Measurements from ENCODE around the gene FIGN.

Gene FIGN

DNA sequence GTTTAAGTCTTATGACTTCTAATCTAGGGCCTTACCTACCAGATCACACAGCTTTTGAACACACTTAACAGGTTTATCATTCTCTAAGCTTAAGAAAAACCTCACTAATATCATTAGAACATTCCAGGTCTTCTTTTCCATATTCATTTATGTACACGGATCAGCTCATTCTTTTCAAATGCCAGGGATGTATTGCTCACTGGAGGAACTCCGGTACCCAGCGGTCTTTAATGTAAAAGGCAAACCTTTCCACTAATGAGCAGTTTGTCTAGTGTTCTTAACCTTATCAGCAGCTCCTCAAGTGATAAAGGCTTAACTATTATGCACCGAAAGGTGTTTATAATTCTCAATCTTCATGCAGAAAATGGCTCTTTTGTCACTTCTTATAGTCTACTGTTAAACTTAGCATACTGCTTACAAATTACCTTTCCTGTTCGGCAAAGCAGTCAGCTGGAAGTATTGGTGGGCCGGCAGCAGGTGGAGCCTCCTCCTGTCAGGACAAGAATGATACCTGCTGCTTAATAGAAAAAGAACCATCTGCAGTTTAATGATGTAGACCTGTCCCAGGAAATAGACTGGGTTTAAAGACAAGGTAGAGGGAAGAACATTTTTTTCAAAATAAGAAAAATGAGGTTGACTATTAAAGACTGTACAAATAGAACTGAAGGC, 142.7 kb downstream of the FIGN start:
- no peak for TF ChIP-seq POLR2A (IDR thresholded peaks at IDR 0.05; ENCODE audit: extremely low read depth, insufficient read length)
- H3K4me3 ChIP-seq (ENCODE audit: low read depth, low read length) = no peak overlapping the region
- no peak for DNase-seq (ENCODE audit: low read depth)

- DNase-seq (ENCODE audit: low read depth) = no peak
- TF ChIP-seq MAX (IDR thresholded peaks at IDR 0.05; ENCODE audit: low read depth, low read length) = no peak
- H3K4me3 ChIP-seq (ENCODE audit: low read depth, low read length) = no peak overlapping the region
Measured at GRCh38 chr2:163591461-163591860, 144.3 kb downstream of the FIGN start.

- H3K4me3 ChIP-seq (ENCODE audit: low read depth, low read length) = no peak overlapping the region
- TF ChIP-seq POLR2A (IDR thresholded peaks at IDR 0.05; ENCODE audit: extremely low read depth, insufficient read length) (no peak), MYC (IDR thresholded peaks at IDR 0.05; ENCODE audit: low read depth, low read length) (no peak), CTCF (IDR thresholded peaks at IDR 0.05; ENCODE audit: low read depth, low read length) (no peak), MAX (IDR thresholded peaks at IDR 0.05; ENCODE audit: low read depth, low read length) (no peak)
- no peak for DNase-seq (ENCODE audit: low read depth)
Measured at GRCh38 chr2:163580757-163581156, 155.1 kb downstream of the FIGN start.

GRCh38 chr2:163574309-163574708, 161.5 kb downstream of the FIGN start:
- no peak overlapping the region for H3K4me3 ChIP-seq (ENCODE audit: low read depth, low read length)
- DNase-seq (ENCODE audit: low read depth) = no peak
- TF ChIP-seq CTCF (IDR thresholded peaks at IDR 0.05; ENCODE audit: low read depth, low read length) = no peak
- TF ChIP-seq MAX (IDR thresholded peaks at IDR 0.05; ENCODE audit: low read depth, low read length) = no peak
- no peak for TF ChIP-seq MYC (IDR thresholded peaks at IDR 0.05; ENCODE audit: low read depth, low read length)
- TF ChIP-seq POLR2A (IDR thresholded peaks at IDR 0.05; ENCODE audit: extremely low read depth, insufficient read length) = no peak

DNA sequence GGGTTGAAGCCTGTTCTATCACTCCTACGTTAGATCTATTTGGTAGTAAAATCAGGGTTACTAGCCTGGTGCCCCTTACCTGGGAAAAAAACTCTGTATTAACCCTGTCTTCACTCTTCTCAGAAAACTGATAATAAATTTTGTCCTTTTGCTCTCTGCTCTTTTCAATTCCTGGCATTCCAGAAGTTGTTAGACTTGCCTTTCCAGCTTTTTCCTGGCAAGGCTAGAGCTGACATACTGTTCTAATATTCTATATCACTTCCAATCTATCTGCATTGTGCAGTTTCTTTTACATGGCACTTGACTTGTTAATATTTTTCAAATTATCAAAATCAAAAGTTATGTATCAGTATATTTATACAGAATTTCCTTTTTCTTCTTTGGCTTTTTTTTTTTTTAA, 162.2 kb downstream of the FIGN start:
- no peak for DNase-seq (ENCODE audit: low read depth)
- TF ChIP-seq POLR2A (IDR thresholded peaks at IDR 0.05; ENCODE audit: extremely low read depth, insufficient read length) (no peak), CTCF (IDR thresholded peaks at IDR 0.05; ENCODE audit: low read depth, low read length) (no peak), MYC (IDR thresholded peaks at IDR 0.05; ENCODE audit: low read depth, low read length) (no peak), MAX (IDR thresholded peaks at IDR 0.05; ENCODE audit: low read depth, low read length) (no peak)

GRCh38 chr2:163572850-163573249, 163.0 kb downstream of the FIGN start:
- H3K4me3 ChIP-seq (ENCODE audit: low read depth, low read length) = no peak overlapping the region
- TF ChIP-seq MYC (IDR thresholded peaks at IDR 0.05; ENCODE audit: low read depth, low read length) (no peak), POLR2A (IDR thresholded peaks at IDR 0.05; ENCODE audit: extremely low read depth, insufficient read length) (no peak), CTCF (IDR thresholded peaks at IDR 0.05; ENCODE audit: low read depth, low read length) (no peak), MAX (IDR thresholded peaks at IDR 0.05; ENCODE audit: low read depth, low read length) (no peak)
- DNase-seq (ENCODE audit: low read depth) = no peak

More for the DNA sequence above, 162.2 kb downstream of the FIGN start:
- no peak overlapping the region for H3K4me3 ChIP-seq (ENCODE audit: low read depth, low read length)
